Small intestine (tissue), 7 donors: ENCODE measurements around the gene KIRREL3. TPM values are rescaled to one million over a fixed set of nuclear protein-coding genes. Genes with fewer than 3 reads are reported as not detected.

Experiments used
- DNase-seq, 2 donors: peaks; one replicate each; pipeline versions ENCODE4 v3.0.0 to v3.0.0-alpha.2; 2013
- FAIRE-seq: peaks from 2 replicates; lab custom pipeline; 2012; peaks lifted over from hg19 to GRCh38; lab: Jason Lieb, UNC
- H3K27ac ChIP-seq, 3 donors: one replicate each; pipeline ENCODE4 v1.5.1; 2013; ENCODE audit warnings: low read length in 2 of 3, mild to moderate bottlenecking in 2 of 3, control low read depth in 1 of 3, inconsistent platforms in 1 of 3, low read depth in 1 of 3, moderate library complexity in 1 of 3
- H3K27me3 ChIP-seq, 3 donors: one replicate each; pipeline ENCODE4 v1.6.1; 2013; ENCODE audit warnings: low read length in 3 of 3, inconsistent platforms in 1 of 3; ENCODE audit not compliant: control insufficient read depth in 3 of 3, insufficient read depth in 3 of 3
- H3K36me3 ChIP-seq, 3 donors: one replicate each; pipeline ENCODE4 v1.6.1; 2013; ENCODE audit warnings: low read length in 3 of 3, inconsistent platforms in 1 of 3, low read depth in 1 of 3, mild to moderate bottlenecking in 1 of 3, moderate library complexity in 1 of 3; ENCODE audit not compliant: control insufficient read depth in 3 of 3, insufficient read depth in 2 of 3
- H3K4me1 ChIP-seq, 3 donors: one replicate each; pipeline ENCODE4 v1.6.1; 2013; ENCODE audit warnings: low read length in 2 of 3, inconsistent platforms in 1 of 3, low read depth in 1 of 3, mild to moderate bottlenecking in 1 of 3, moderate library complexity in 1 of 3; ENCODE audit not compliant: control insufficient read depth in 3 of 3, insufficient read depth in 2 of 3
- H3K4me3 ChIP-seq, 3 donors: one replicate each; pipeline ENCODE4 v1.5.1; 2013; ENCODE audit warnings: low read length in 3 of 3, control low read depth in 1 of 3, inconsistent platforms in 1 of 3, low read depth in 1 of 3, mild to moderate bottlenecking in 1 of 3, moderate library complexity in 1 of 3
- H3K9me3 ChIP-seq, 2 donors: one replicate each; pipeline ENCODE4 v1.6.1; 2013; ENCODE audit warnings: low read depth in 1 of 2, low read length in 1 of 2; ENCODE audit not compliant: control insufficient read depth in 2 of 2, insufficient read depth in 1 of 2
- WGBS, 3 donors: extraction: QIAGEN DNeasy Blood & Tissue Kit; methylation state at CpG; one replicate each; pipeline ENCODE4 v1.1.7; 2013; 5-methylcytosine and 5-hydroxymethylcytosine counted together
- polyA plus RNA-seq, 4 donors: library from polyadenylated mRNA; stranded (reverse) in 3 of 4; unstranded in 1 of 4; fragments of 200-250 nt in 3 of 4; fragments of 120-200 nt in 1 of 4; gene quantifications; one replicate each; pipeline versions ENCODE4 v1.2.1 to v1.2.3, GENCODE V29; 2013
- donor health status: healthy with polysubstance abuse.
- donor health status: control.
- donor health status: control.
- donor health status: Bipolar disorder and iron deficiency.
- donor health status: healthy.

KIRREL3 gene
- polyA plus RNA-seq, 4 donors: 0.18 to 0.61 TPM; not detected in 2

- FAIRE-seq: no peak
- WGBS, 3 donors: 50 to 68% (median 51%) methylated on average over 4 of the region's 4 CpGs
- DNase-seq: no peak
Measured at GRCh38 chr11:126732981-126733380, 267.6 kb downstream of the KIRREL3 start.

GRCh38 chr11:126731576-126732142, 268.9 kb downstream of the KIRREL3 start:
- FAIRE-seq (no peak), DNase-seq (no peak)
- H3K4me1 ChIP-seq: no peaks in the 10 kb centered on the region
- H3K27me3 ChIP-seq: peaks cover 0 to 3% (median 2%) of the 10 kb centered on the region in 3 donors
- no peak overlapping the region for H3K4me3 ChIP-seq
- 39 to 51% (median 43%) methylated on average over 4 of the region's 4 CpGs for WGBS, 3 donors
- no peaks in the 10 kb centered on the region for H3K9me3 ChIP-seq
- no peak overlapping the region for H3K27ac ChIP-seq
- H3K36me3 ChIP-seq: no peaks in the 10 kb centered on the region

More at GRCh38 chr11:126732981-126733380, 267.6 kb downstream of the KIRREL3 start:
- Histone ChIP-seq H3K4me1 (no peaks in the 10 kb centered on the region), H3K36me3 (no peaks in the 10 kb centered on the region), H3K4me3 (no peak overlapping the region), H3K27me3 (peaks cover 0 to 3% (median 0%) of the 10 kb centered on the region in 3 donors), H3K9me3 (no peaks in the 10 kb centered on the region), H3K27ac (no peak overlapping the region)

GRCh38 chr11:126727381-126727780, 273.2 kb downstream of the KIRREL3 start:
- H3K36me3 ChIP-seq: no peaks in the 10 kb centered on the region
- WGBS, 3 donors: 56 to 68% (median 65%) methylated on average over 5 of the region's 5 CpGs
- no peak overlapping the region for H3K4me3 ChIP-seq
- DNase-seq (no peak), FAIRE-seq (no peak)
- no peak overlapping the region for H3K27ac ChIP-seq
- H3K4me1 ChIP-seq: no peaks in the 10 kb centered on the region
- H3K9me3 ChIP-seq: no peaks in the 10 kb centered on the region
- H3K27me3 ChIP-seq: peaks cover 0 to 2% (median 0%) of the 10 kb centered on the region in 3 donors

- 73 to 85% (median 74%) methylated on average over 7 of the region's 7 CpGs for WGBS, 3 donors
- no peak for FAIRE-seq
Measured at GRCh38 chr11:126725521-126725920, 275.0 kb downstream of the KIRREL3 start.

GRCh38 chr11:126725043-126725442, 275.5 kb downstream of the KIRREL3 start:
- peaks cover 0 to 2% (median 0%) of the 10 kb centered on the region in 3 donors for H3K27me3 ChIP-seq
- FAIRE-seq (no peak), DNase-seq (no peak)
- H3K9me3 ChIP-seq: no peaks in the 10 kb centered on the region
- 30 to 75% (median 62%) methylated on average over 5 of the region's 5 CpGs for WGBS, 3 donors
- no peak overlapping the region for H3K27ac ChIP-seq
- H3K4me1 ChIP-seq: no peaks in the 10 kb centered on the region
- no peak overlapping the region for H3K4me3 ChIP-seq
- no peaks in the 10 kb centered on the region for H3K36me3 ChIP-seq

More at GRCh38 chr11:126725521-126725920, 275.0 kb downstream of the KIRREL3 start:
- no peaks in the 10 kb centered on the region for H3K36me3 ChIP-seq
- H3K4me1 ChIP-seq: no peaks in the 10 kb centered on the region
- no peaks in the 10 kb centered on the region for H3K9me3 ChIP-seq
- H3K27ac ChIP-seq: no peak overlapping the region
- H3K27me3 ChIP-seq: peaks cover 0 to 2% (median 0%) of the 10 kb centered on the region in 3 donors
- no peak for DNase-seq
- H3K4me3 ChIP-seq: no peak overlapping the region

- no peak for FAIRE-seq
- no peak for DNase-seq
- 33 to 69% (median 39%) methylated on average over 1 of the region's 1 CpG for WGBS, 3 donors
Measured at GRCh38 chr11:126723665-126724045, 276.9 kb downstream of the KIRREL3 start.

GRCh38 chr11:126722956-126723664, 277.5 kb downstream of the KIRREL3 start:
- no peak for FAIRE-seq
- no peaks in the 10 kb centered on the region for H3K9me3 ChIP-seq

More at GRCh38 chr11:126723665-126724045, 276.9 kb downstream of the KIRREL3 start:
- H3K4me1 ChIP-seq: no peaks in the 10 kb centered on the region
- H3K4me3 ChIP-seq: no peak overlapping the region
- no peaks in the 10 kb centered on the region for H3K9me3 ChIP-seq
- H3K27ac ChIP-seq: no peak overlapping the region
- H3K36me3 ChIP-seq: no peaks in the 10 kb centered on the region
- H3K27me3 ChIP-seq: peaks cover 0 to 2% (median 0%) of the 10 kb centered on the region in 3 donors

GRCh38 chr11:126722006-126722736, 278.4 kb downstream of the KIRREL3 start:
- DNase-seq (no peak), FAIRE-seq (no peak)
- H3K4me1 ChIP-seq: no peaks in the 10 kb centered on the region
- H3K4me3 ChIP-seq: no peak overlapping the region
- no peaks in the 10 kb centered on the region for H3K36me3 ChIP-seq
- WGBS, 3 donors: 56 to 72% (median 58%) methylated on average over 1 of the region's 1 CpG
- no peaks in the 10 kb centered on the region for H3K9me3 ChIP-seq
- no peak overlapping the region for H3K27ac ChIP-seq
- no peaks in the 10 kb centered on the region for H3K27me3 ChIP-seq

More at GRCh38 chr11:126722956-126723664, 277.5 kb downstream of the KIRREL3 start:
- Histone ChIP-seq H3K4me1 (no peaks in the 10 kb centered on the region), H3K36me3 (no peaks in the 10 kb centered on the region), H3K27me3 (peaks cover 0 to 2% (median 0%) of the 10 kb centered on the region in 3 donors), H3K4me3 (no peak overlapping the region), H3K27ac (no peak overlapping the region)
- WGBS, 3 donors: 86 to 94% (median 88%) methylated on average over 6 of the region's 6 CpGs
- no peak for DNase-seq
